ENCODE results near the gene CBX7.

- TF ChIP-seq EZH2phosphoT487 (IDR thresholded peaks at IDR 0.05) (no peak), CTCF (IDR thresholded peaks at IDR 0.05) (no peak), EZH2 (IDR thresholded peaks at IDR 0.05) (no peak)
These were observed 70.9 kb downstream of the CBX7 start for GRCh38 chr22:39081598-39081997.

Data from neural progenitor cell (in vitro differentiated cells).